ENCODE results near the gene C9orf72. TPM values are rescaled to one million over a fixed set of nuclear protein-coding genes. Genes with fewer than 3 reads are reported as not detected.

Gene C9orf72, protein sequence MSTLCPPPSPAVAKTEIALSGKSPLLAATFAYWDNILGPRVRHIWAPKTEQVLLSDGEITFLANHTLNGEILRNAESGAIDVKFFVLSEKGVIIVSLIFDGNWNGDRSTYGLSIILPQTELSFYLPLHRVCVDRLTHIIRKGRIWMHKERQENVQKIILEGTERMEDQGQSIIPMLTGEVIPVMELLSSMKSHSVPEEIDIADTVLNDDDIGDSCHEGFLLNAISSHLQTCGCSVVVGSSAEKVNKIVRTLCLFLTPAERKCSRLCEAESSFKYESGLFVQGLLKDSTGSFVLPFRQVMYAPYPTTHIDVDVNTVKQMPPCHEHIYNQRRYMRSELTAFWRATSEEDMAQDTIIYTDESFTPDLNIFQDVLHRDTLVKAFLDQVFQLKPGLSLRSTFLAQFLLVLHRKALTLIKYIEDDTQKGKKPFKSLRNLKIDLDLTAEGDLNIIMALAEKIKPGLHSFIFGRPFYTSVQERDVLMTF
- 5.6 and 5.7 TPM in 2 replicates for total RNA-seq

DNA sequence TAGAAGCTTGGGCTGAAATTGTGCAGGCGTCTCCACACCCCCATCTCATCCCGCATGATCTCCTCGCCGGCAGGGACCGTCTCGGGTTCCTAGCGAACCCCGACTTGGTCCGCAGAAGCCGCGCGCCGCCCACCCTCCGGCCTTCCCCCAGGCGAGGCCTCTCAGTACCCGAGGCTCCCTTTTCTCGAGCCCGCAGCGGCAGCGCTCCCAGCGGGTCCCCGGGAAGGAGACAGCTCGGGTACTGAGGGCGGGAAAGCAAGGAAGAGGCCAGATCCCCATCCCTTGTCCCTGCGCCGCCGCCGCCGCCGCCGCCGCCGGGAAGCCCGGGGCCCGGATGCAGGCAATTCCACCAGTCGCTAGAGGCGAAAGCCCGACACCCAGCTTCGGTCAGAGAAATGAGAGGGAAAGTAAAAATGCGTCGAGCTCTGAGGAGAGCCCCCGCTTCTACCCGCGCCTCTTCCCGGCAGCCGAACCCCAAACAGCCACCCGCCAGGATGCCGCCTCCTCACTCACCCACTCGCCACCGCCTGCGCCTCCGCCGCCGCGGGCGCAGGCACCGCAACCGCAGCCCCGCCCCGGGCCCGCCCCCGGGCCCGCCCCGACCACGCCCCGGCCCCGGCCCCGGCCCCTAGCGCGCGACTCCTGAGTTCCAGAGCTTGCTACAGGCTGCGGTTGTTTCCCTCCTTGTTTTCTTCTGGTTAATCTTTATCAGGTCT lies at the start of gene C9orf72:
TSS of gene C9orf72 (minus strand) at position 564 of the 716 bp plus-strand sequence. CDS start 6,361 bp downstream, outside the sequence.

DNA sequence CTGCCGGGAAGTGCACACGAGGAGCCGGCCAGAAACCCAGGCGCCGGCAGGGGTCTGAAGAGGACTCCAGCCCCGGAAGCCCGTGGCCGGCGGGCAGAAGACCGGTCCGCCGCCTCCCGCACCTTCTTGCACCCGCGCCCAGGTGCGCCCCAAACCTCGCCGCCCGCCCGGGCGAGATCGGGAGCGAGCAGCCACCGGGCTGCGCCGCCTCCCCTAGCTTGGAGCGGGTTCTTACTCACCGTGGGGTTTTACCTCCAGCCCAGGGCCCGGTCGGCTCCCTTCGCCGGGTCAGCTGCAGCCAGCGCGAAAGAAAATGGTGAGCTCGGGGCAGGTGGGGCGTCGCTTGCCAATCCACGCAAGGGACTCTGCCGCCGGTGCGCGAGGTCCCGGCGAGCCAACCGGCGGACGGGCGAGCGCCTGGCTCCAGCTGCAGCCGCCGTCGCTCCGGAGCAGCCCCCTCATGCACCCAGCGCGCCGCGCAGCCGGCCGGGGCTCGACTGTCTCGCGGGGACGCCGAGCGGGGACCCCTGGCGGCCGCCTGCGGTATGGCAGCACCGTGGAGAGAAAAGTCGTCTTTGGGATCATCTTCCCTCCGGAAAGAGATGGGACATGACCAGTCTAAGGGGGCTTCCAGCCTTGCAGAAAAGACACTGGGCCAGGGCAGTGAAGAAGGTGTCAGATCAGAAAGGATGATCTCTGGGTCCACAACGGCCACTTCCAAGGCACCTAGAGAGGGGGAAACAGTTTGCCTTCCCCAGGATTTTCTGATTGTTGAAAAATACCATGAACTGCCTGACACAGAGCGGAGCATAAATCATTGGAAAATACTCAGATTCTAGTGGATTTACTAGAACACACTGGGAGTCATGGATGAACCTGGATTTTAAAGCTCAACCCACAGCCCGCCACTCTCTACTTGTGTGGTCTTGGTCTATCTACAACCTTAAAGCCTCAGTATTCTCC lies 43.7 kb downstream of the C9orf72 start, which contains the start of gene MOB3B:
TSS of gene MOB3B (minus strand) at position 499 of the 963 bp plus-strand sequence. CDS start 74,264 bp downstream, outside the sequence.

DNA sequence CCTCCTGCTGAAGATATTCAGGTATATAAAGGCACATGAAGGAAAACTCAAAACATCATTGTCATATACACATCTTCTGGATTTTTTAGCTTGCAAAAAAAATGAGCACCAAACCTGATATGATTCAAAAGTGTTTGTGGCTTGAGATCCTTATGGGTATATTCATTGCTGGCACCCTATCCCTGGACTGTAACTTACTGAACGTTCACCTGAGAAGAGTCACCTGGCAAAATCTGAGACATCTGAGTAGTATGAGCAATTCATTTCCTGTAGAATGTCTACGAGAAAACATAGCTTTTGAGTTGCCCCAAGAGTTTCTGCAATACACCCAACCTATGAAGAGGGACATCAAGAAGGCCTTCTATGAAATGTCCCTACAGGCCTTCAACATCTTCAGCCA lies 49.0 kb downstream of the C9orf72 start, which contains the start of gene IFNK:
TSS of gene IFNK (plus strand) at position 55 of the 400 bp plus-strand sequence. CDS start at position 102, 47 bp downstream.

Other genes with a start within 250 kb of the C9orf72 start
- not detected in 2 replicates for gene IFNK, start 49.2 kb downstream of the C9orf72 start, total RNA-seq
- 0.14 and 0.18 TPM in 2 replicates for gene MOB3B, start 43.7 kb downstream of the C9orf72 start, total RNA-seq